IMR-90 (cell line): ENCODE data around the gene AGPAT3. TPM values are rescaled to one million over a fixed set of nuclear protein-coding genes. Genes with fewer than 3 reads are reported as not detected.

Experiments used
- ATAC-seq: fragments of 200-7000 bp; cut with Tn5 transposase; 2 replicates; pipeline ENCODE4 v1.9.1; 2020; ENCODE audit warnings: low read depth, mild to moderate bottlenecking, moderate library complexity
- BruUV-seq: library from RNA; stranded (reverse); fragments of 400-500 nt; replicated peaks from 2 replicates; lab custom pipeline; 2021; lab: Mats Ljungman, UMichigan
- CTCF ChIA-PET: fragments of 300-600 bp; formaldehyde crosslinking; extraction: SDS; loops from one replicate; lab custom pipeline; 2021; ENCODE audit warnings: antibody characterized with exemption; lab: Yijun Ruan, JAX
- POLR2A ChIA-PET: fragments of 300-600 bp; sonication (Branson Sonifier 250); formaldehyde crosslinking; loops from one replicate; lab custom pipeline; 2022; ENCODE audit warnings: antibody characterized with exemption; ENCODE audit not compliant: unreplicated experiment; lab: Charles Lee
- DNase-seq: peaks from one replicate; pipeline ENCODE4 v3.0.0; 2013
- H2AFZ ChIP-seq: replicated peaks from 2 replicates; pipeline ENCODE3; 2013; ENCODE audit warnings: low read length, mild to moderate bottlenecking; ENCODE audit not compliant: poor library complexity
- H2AK5ac ChIP-seq: 2 replicates; pipeline ENCODE4 v1.6.1; 2013; ENCODE audit warnings: low read depth, low read length, inconsistent platforms
- H2AK9ac ChIP-seq: replicated peaks from 2 replicates; pipeline ENCODE3; 2013; ENCODE audit warnings: mild to moderate bottlenecking, low read depth, low read length, moderate library complexity; ENCODE audit not compliant: poor library complexity
- H2BK120ac ChIP-seq: 2 replicates; pipeline ENCODE4 v1.6.1; 2013; ENCODE audit warnings: low read depth, low read length, inconsistent platforms
- H2BK15ac ChIP-seq: 3 replicates; pipeline ENCODE4 v1.6.1; 2013; ENCODE audit warnings: low read depth, low read length, inconsistent platforms
- H2BK20ac ChIP-seq: 2 replicates; pipeline ENCODE4 v1.6.1; 2013; ENCODE audit warnings: low read depth, mild to moderate bottlenecking, inconsistent platforms, low read length, moderate library complexity
- H2BK5ac ChIP-seq: 2 replicates; pipeline ENCODE4 v1.6.1; 2013; ENCODE audit warnings: mild to moderate bottlenecking, low read depth, low read length, inconsistent platforms; ENCODE audit not compliant: poor library complexity, severe bottlenecking
- H3K14ac ChIP-seq: replicated peaks from 2 replicates; pipeline ENCODE4 v1.6.1; 2013; ENCODE audit warnings: low read depth, low read length, inconsistent platforms
- H3K18ac ChIP-seq: 2 replicates; pipeline ENCODE4 v1.6.1; 2013; ENCODE audit warnings: low read depth, low read length, control low read depth
- H3K23ac ChIP-seq: 2 replicates; pipeline ENCODE4 v1.6.1; 2013; ENCODE audit warnings: low read depth, low read length, inconsistent platforms
- H3K27ac ChIP-seq: 2 replicates; pipeline ENCODE4 v1.5.1; 2013; ENCODE audit warnings: mild to moderate bottlenecking, control low read depth, low read length; ENCODE audit not compliant: insufficient read depth
- H3K27me3 ChIP-seq: 2 replicates; pipeline ENCODE4 v1.6.1; 2013; ENCODE audit warnings: low read length; ENCODE audit not compliant: control insufficient read depth, insufficient read depth
- H3K36me3 ChIP-seq: 2 replicates; pipeline ENCODE4 v1.6.1; 2013; ENCODE audit warnings: low read length, mixed read lengths; ENCODE audit not compliant: control insufficient read depth, insufficient read depth
- H3K4ac ChIP-seq: 2 replicates; pipeline ENCODE4 v1.6.1; 2013; ENCODE audit warnings: low read depth, low read length, inconsistent platforms
- H3K4me1 ChIP-seq: 2 replicates; pipeline ENCODE4 v1.6.1; 2013; ENCODE audit warnings: low read length, mixed read lengths; ENCODE audit not compliant: control insufficient read depth, insufficient read depth
- H3K4me2 ChIP-seq: 2 replicates; pipeline ENCODE4 v1.6.1; 2013; ENCODE audit warnings: low read depth, mild to moderate bottlenecking, control low read depth, low read length, moderate library complexity
- H3K4me3 ChIP-seq: 2 replicates; pipeline ENCODE4 v1.5.1; 2013; ENCODE audit warnings: low read depth, mild to moderate bottlenecking, control low read depth, low read length, moderate library complexity; ENCODE audit not compliant: insufficient read depth
- H3K56ac ChIP-seq: 2 replicates; pipeline ENCODE4 v1.6.1; 2013; ENCODE audit warnings: low read length, inconsistent platforms; ENCODE audit not compliant: insufficient read depth; ENCODE audit errors: extremely low read depth
- H3K79me1 ChIP-seq, 2 experiments: 2 replicates each; pipeline ENCODE4 v1.6.1; 2013; ENCODE audit warnings: low read length in 2 of 2, inconsistent platforms in 1 of 2, low read depth in 1 of 2
- H3K9ac ChIP-seq: 2 replicates; pipeline ENCODE4 v1.6.1; 2013; ENCODE audit warnings: low read depth, low read length, control low read depth
- H3K9me1 ChIP-seq: 2 replicates; pipeline ENCODE4 v1.6.1; 2013; ENCODE audit warnings: low read length, inconsistent platforms; ENCODE audit not compliant: insufficient read depth
- H3K9me3 ChIP-seq: 2 replicates; pipeline ENCODE4 v1.6.1; 2013; ENCODE audit warnings: low read length; ENCODE audit not compliant: control insufficient read depth, insufficient read depth
- H4K20me1 ChIP-seq: 2 replicates; pipeline ENCODE4 v1.6.1; 2013; ENCODE audit warnings: low read length, inconsistent platforms; ENCODE audit not compliant: insufficient read depth
- H4K5ac ChIP-seq: 2 replicates; pipeline ENCODE4 v1.6.1; 2013; ENCODE audit warnings: mild to moderate bottlenecking, low read depth, low read length, control low read depth
- H4K8ac ChIP-seq, 2 experiments: 2 replicates each; pipeline ENCODE4 v1.6.1; 2013; ENCODE audit warnings: low read depth in 2 of 2, low read length in 2 of 2, control low read depth in 1 of 2, inconsistent platforms in 1 of 2
- H4K91ac ChIP-seq: 2 replicates; pipeline ENCODE4 v1.6.1; 2013; ENCODE audit warnings: low read depth, low read length, inconsistent platforms; ENCODE audit not compliant: insufficient read depth
- BHLHE40 ChIP-seq: fragments of 150-350 bp; IDR thresholded peaks from 2 replicates; pipeline ENCODE4 v1.6.1; 2016; ENCODE audit warnings: mild to moderate bottlenecking, low read depth, low read length
- CEBPB ChIP-seq: IDR thresholded peaks from 2 replicates; pipeline ENCODE4 v1.6.1; 2012; ENCODE audit warnings: low read depth, low read length, improper control_type of control experiment
- CHD1 ChIP-seq: IDR thresholded peaks from 2 replicates; pipeline ENCODE4 v1.6.1; 2012; ENCODE audit warnings: low read depth, low read length, improper control_type of control experiment
- FOS ChIP-seq: fragments of 150-350 bp; IDR thresholded peaks from 2 replicates; pipeline ENCODE4 v1.6.1; 2016; ENCODE audit warnings: low read depth, low read length
- MAFK ChIP-seq: IDR thresholded peaks from 2 replicates; pipeline ENCODE4 v1.6.1; 2012; ENCODE audit warnings: low read depth, low read length, improper control_type of control experiment
- MAZ ChIP-seq: IDR thresholded peaks from 2 replicates; pipeline ENCODE4 v1.6.1; 2012; ENCODE audit warnings: low read depth, mild to moderate bottlenecking, low read length, improper control_type of control experiment, moderate library complexity, borderline replicate concordance
- MXI1 ChIP-seq: IDR thresholded peaks from 2 replicates; pipeline ENCODE4 v1.6.1; 2012; ENCODE audit warnings: low read depth, mild to moderate bottlenecking, low read length, moderate library complexity, borderline replicate concordance
- POLR2A ChIP-seq: IDR thresholded peaks from 2 replicates; pipeline ENCODE4 v1.6.1; 2012; ENCODE audit warnings: mild to moderate bottlenecking, low read depth, low read length
- RAD21 ChIP-seq: IDR thresholded peaks from 2 replicates; pipeline ENCODE4 v1.6.1; 2012; ENCODE audit warnings: low read length, improper control_type of control experiment
- RCOR1 ChIP-seq: IDR thresholded peaks from 2 replicates; pipeline ENCODE4 v1.6.1; 2012; ENCODE audit warnings: mild to moderate bottlenecking, low read length, improper control_type of control experiment; ENCODE audit not compliant: insufficient replicate concordance
- RFX5 ChIP-seq: IDR thresholded peaks from 2 replicates; pipeline ENCODE4 v1.8.0; 2012; ENCODE audit warnings: low read depth, mild to moderate bottlenecking, low read length, moderate library complexity
- SMC3 ChIP-seq: fragments of 150-350 bp; IDR thresholded peaks from 2 replicates; pipeline ENCODE4 v1.6.1; 2016; ENCODE audit warnings: low read depth, mild to moderate bottlenecking, antibody characterized with exemption, low read length, moderate library complexity
- WGBS, 2 experiments: methylation state at CpG; one replicate each; pipeline versions ENCODE4 v1.1.5 to v1.1.7; 2013; ENCODE audit warnings: missing lambda C conversion rate in 2 of 2; ENCODE audit not compliant: insufficient read length in 1 of 2; ENCODE audit errors: extremely low coverage in 2 of 2; 5-methylcytosine and 5-hydroxymethylcytosine counted together
- dilution Hi-C: fragments of 300-500 bp; cut with HindIII; formaldehyde crosslinking; loops from one replicate; pipeline ENCODE4 v1.14.3; 2018; ENCODE audit warnings: low sequenced_read_pairs; ENCODE audit not compliant: unreplicated experiment
- in situ Hi-C: fragments of 300-500 bp; cut with MboI; formaldehyde crosslinking; loops from 3 replicates; pipeline ENCODE4 v1.14.3; 2019; ENCODE audit warnings: low sequenced_read_pairs, inconsistent platforms, mixed read lengths
- intact Hi-C: fragments of 100-400 bp; cut with micrococcal nuclease; formaldehyde crosslinking; loops from 2 replicates; pipeline ENCODE4 v1.10.0; 2022
- polyA plus RNA-seq, 3 experiments: library from polyadenylated mRNA; depleted of rRNA; stranded (reverse); fragments of >200 nt; gene quantifications; 2 replicates each; pipeline ENCODE4 v1.2.3, GENCODE V29; 2012; ENCODE audit warnings: low replicate concordance in 1 of 3
- total RNA-seq: library from RNA; depleted of rRNA; stranded (reverse); fragments of >200 nt; gene quantifications from 2 replicates; pipeline ENCODE4 v1.2.3, GENCODE V29; 2012

The AGPAT3 gene
- total and polyA plus RNA-seq, 2 of the 4 experiments (the other 2 are of a cell fraction), result 27.1 to 38.7 TPM

DNA sequence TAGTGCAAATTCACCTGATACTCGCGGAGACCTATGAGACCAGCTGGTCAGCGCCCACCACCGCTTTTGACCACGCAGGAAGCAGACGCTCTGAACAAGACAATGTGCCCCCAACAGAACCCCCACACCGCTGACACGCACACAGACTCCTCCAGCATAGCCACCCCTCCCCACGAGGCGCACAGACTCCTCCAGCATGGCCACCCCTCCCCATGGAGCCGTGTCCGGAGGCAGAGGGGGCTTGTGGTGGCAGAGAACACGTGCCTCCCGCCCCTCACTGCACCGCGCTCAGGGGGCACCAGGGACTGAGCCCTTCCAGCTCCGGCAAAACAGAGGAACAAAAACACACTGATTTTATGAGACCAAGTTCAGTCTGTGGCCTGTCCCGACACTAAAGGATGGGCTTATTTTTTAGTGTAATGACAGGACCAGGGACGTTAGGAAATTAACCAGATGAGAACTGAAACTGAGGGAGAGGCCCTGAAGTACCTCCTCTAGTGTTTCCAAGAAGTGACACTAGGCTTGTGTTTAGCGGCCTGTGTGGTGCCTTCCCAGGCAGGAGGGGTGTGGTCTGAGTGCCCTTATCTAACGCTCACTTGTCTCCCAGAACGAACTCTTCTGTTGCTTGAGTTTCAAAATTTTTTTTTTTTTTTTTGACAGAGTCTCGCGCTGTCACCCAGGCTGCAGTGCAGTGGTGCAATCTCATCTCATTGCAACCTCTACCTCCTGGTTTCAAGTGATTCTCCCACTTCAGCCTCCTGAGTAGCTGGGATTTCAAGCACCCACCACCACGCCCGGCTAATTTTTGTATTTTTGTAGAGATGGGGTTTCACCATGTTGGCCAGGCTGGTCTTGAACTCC lies 10.0 kb upstream of the AGPAT3 start:
- H3K27ac ChIP-seq, result no peak overlapping the region
- WGBS, 2 experiments, result 72% methylated on average over 2 of the region's 26 CpGs; no CpG with 5 or more reads in 1 of the 2 experiments
- 0 out of 2 replicates have a peak, but pooled peaks cover 2% of the 10 kb centered on the region for H3K9me3 ChIP-seq
- H3K56ac ChIP-seq, result no peak overlapping the region
- in situ Hi-C loops, result no loop called here
- H4K20me1 ChIP-seq, result no peaks in the 10 kb centered on the region
- ATAC-seq (no peak), DNase-seq (no peak)
- H3K4me3 ChIP-seq, result no peak overlapping the region
- H3K4me1 ChIP-seq, result peaks cover 3% of the 10 kb centered on the region
- no peak overlapping the region for H2BK20ac ChIP-seq
- peaks cover 17% of the 10 kb centered on the region for H3K27me3 ChIP-seq
- peaks cover 8% of the 10 kb centered on the region; the same call in 1 of the 2 replicates for H3K9me1 ChIP-seq
- H3K18ac ChIP-seq, result no peak overlapping the region
- no peak overlapping the region for H3K14ac ChIP-seq
- no peak overlapping the region for H3K9ac ChIP-seq
- no peak overlapping the region for H2BK120ac ChIP-seq
- no peak overlapping the region for H2AFZ ChIP-seq
- TF ChIP-seq MXI1 (no peak), FOS (no peak), POLR2A (no peak), MAZ (no peak), SMC3 (no peak), RAD21 (no peak), MAFK (no peak), CHD1 (no peak), BHLHE40 (no peak), RCOR1 (no peak), CEBPB (no peak), RFX5 (no peak)
- no peak overlapping the region for H2AK9ac ChIP-seq
- H4K5ac ChIP-seq, result no peak overlapping the region
- no peak overlapping the region for H2BK15ac ChIP-seq
- ChIA-PET CTCF (no interaction called here), POLR2A (no interaction called here)
- H4K8ac ChIP-seq, result no peak overlapping the region
- no peak overlapping the region for H2AK5ac ChIP-seq
- no peak overlapping the region for H3K4ac ChIP-seq
- H3K79me1 ChIP-seq, result no peaks in the 10 kb centered on the region
- H3K4me2 ChIP-seq, result no peak overlapping the region
- no TSS peak for BruUV-seq
- no peak overlapping the region for H2BK5ac ChIP-seq
- dilution Hi-C loops, result no loop called here
- intact Hi-C loops, result no loop called here
- H3K36me3 ChIP-seq, result no peaks in the 10 kb centered on the region
- no peak overlapping the region for H4K91ac ChIP-seq
- no peak overlapping the region for H3K23ac ChIP-seq
